ENCODE data around the gene RASAL1.

RASAL1 gene

GRCh38 chr12:113082486-113083148, 52.9 kb downstream of the RASAL1 start:
- CTCF ChIA-PET = interaction anchor here (0.5 kb wide), 1 partner anchor 15 kb away, joined by 3 read pairs; no protein-coding TSS in a partner anchor
- TF ChIP-seq, protein P1, sequence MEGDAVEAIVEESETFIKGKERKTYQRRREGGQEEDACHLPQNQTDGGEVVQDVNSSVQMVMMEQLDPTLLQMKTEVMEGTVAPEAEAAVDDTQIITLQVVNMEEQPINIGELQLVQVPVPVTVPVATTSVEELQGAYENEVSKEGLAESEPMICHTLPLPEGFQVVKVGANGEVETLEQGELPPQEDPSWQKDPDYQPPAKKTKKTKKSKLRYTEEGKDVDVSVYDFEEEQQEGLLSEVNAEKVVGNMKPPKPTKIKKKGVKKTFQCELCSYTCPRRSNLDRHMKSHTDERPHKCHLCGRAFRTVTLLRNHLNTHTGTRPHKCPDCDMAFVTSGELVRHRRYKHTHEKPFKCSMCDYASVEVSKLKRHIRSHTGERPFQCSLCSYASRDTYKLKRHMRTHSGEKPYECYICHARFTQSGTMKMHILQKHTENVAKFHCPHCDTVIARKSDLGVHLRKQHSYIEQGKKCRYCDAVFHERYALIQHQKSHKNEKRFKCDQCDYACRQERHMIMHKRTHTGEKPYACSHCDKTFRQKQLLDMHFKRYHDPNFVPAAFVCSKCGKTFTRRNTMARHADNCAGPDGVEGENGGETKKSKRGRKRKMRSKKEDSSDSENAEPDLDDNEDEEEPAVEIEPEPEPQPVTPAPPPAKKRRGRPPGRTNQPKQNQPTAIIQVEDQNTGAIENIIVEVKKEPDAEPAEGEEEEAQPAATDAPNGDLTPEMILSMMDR (conservative IDR thresholded peaks at IDR 0.05; ENCODE audit: low read depth) = no peak
- DNase-seq (ENCODE audit: low spot score) = no peak
- POLR2A ChIA-PET (ENCODE audit: low non-redundant PET) = no interaction called here
- no peak overlapping the region for H3K27ac ChIP-seq

GRCh38 chr12:113081873-113082272, 53.7 kb downstream of the RASAL1 start:
- DNase-seq (ENCODE audit: low spot score) = no peak
- H3K27ac ChIP-seq = no peak overlapping the region
- ChIA-PET CTCF (interaction anchor here (0.5 kb wide), 1 partner anchor 16 kb away, joined by 3 read pairs; no protein-coding TSS in a partner anchor), POLR2A (ENCODE audit: low non-redundant PET) (no interaction called here)
- TF ChIP-seq, protein P1 (conservative IDR thresholded peaks at IDR 0.05; ENCODE audit: low read depth) = no peak

GRCh38 chr12:113077859-113078255, 57.7 kb downstream of the RASAL1 start:
- no peak for DNase-seq (ENCODE audit: low spot score)
- TF ChIP-seq, protein P1 (conservative IDR thresholded peaks at IDR 0.05; ENCODE audit: low read depth) = no peak
- POLR2A ChIA-PET (ENCODE audit: low non-redundant PET) = no interaction called here

GRCh38 chr12:113077057-113077858, 58.3 kb downstream of the RASAL1 start:
- POLR2A ChIA-PET (ENCODE audit: low non-redundant PET) = no interaction called here
- no peak overlapping the region for H3K27ac ChIP-seq
- CTCF ChIA-PET = no interaction called here
- no peak for DNase-seq (ENCODE audit: low spot score)
- TF ChIP-seq, protein P1 (conservative IDR thresholded peaks at IDR 0.05; ENCODE audit: low read depth) = no peak

More at GRCh38 chr12:113077859-113078255, 57.7 kb downstream of the RASAL1 start:
- H3K27ac ChIP-seq = no peak overlapping the region
- CTCF ChIA-PET = no interaction called here

- ChIA-PET POLR2A (ENCODE audit: low non-redundant PET) (interaction anchor here (1.0 kb wide), 1 partner anchor 9 kb away, joined by 4 read pairs; no protein-coding TSS in a partner anchor), CTCF (no interaction called here)
- no peak overlapping the region for H3K27ac ChIP-seq
- TF ChIP-seq, protein P1 (conservative IDR thresholded peaks at IDR 0.05; ENCODE audit: low read depth) = no peak
- no peak for DNase-seq (ENCODE audit: low spot score)
Observed at GRCh38 chr12:113075137-113075683, 60.4 kb downstream of the RASAL1 start.

DNA sequence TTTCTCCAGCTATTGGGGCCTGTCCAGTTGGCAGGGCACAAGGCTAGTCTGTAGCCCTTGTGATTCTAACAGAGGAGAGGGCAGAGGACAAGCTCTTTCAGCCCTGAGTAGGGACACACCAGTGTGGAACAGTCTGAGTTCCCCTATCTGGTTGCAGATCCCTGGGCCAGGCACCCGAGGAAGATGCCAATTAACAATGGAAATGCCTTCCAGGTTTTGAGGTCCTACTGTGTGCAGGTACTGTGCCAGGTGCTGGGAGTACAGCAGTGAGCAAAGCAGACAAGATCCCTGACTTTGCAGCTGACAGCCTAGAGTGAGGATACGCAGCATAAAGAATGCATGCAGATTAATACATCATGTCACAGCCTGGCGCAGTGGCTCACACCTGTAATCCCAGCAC, 62.0 kb downstream of the RASAL1 start:
- ChIA-PET CTCF (interaction anchor here (1.1 kb wide), 1 partner anchor 25 kb away, joined by 4 read pairs; no protein-coding TSS in a partner anchor), POLR2A (ENCODE audit: low non-redundant PET) (no interaction called here)
- H3K27ac ChIP-seq = no peak overlapping the region
- TF ChIP-seq, protein P1 (conservative IDR thresholded peaks at IDR 0.05; ENCODE audit: low read depth) = no peak
- no peak for DNase-seq (ENCODE audit: low spot score)
